Sigmoid colon (tissue), 7 donors: ENCODE results near the gene IPO8. TPM values are rescaled to one million over a fixed set of nuclear protein-coding genes. Genes with fewer than 3 reads are reported as not detected.

Experiments used
- DNase-seq: peaks from one replicate; pipeline ENCODE4 v3.0.0-alpha.2; 2019
- H3K27ac ChIP-seq, 4 donors: fragments of 200-600 bp; sonication (generic); one replicate each; pipeline ENCODE4 v1.5.1; 2016 to 2019; ENCODE audit warnings: mild to moderate bottlenecking in 1 of 4
- H3K27me3 ChIP-seq, 3 donors: fragments of 200-600 bp; sonication (generic); one replicate each; pipeline ENCODE4 v1.5.1; 2019; ENCODE audit warnings: mild to moderate bottlenecking in 1 of 3
- H3K36me3 ChIP-seq, 4 donors: fragments of 200-600 bp; sonication (generic); one replicate each; pipeline ENCODE4 v1.5.1; 2016 to 2019
- H3K4me1 ChIP-seq, 4 donors: fragments of 200-600 bp; sonication (generic); one replicate each; pipeline ENCODE4 v1.5.1; 2017 to 2019
- H3K4me3 ChIP-seq, 4 donors: fragments of 200-600 bp; sonication (generic); one replicate each; pipeline ENCODE4 v1.5.1; 2017 to 2019; ENCODE audit warnings: mild to moderate bottlenecking in 2 of 4, moderate library complexity in 1 of 4
- H3K9me3 ChIP-seq, 4 donors: fragments of 200-600 bp in 3 of 4; sonication (generic) in 3 of 4; one replicate each; pipeline versions ENCODE4 v1.5.1 to v1.6.1; 2013 to 2019
- EP300 ChIP-seq, 4 donors: sonication (generic); formaldehyde crosslinking; IDR thresholded peaks; one replicate each; pipeline ENCODE4 v1.6.1; 2017; ENCODE audit warnings: antibody characterized with exemption in 4 of 4
- POLR2A ChIP-seq, 2 donors: fragments of 450-650 bp; IDR thresholded peaks; one replicate each; pipeline ENCODE4 v1.6.1; 2016; ENCODE audit warnings: antibody characterized with exemption in 2 of 2, mild to moderate bottlenecking in 2 of 2, moderate library complexity in 2 of 2
- POLR2AphosphoS5 ChIP-seq, 4 donors: sonication (generic); formaldehyde crosslinking; IDR thresholded peaks; one replicate each; pipeline ENCODE4 v1.6.1; 2017; ENCODE audit warnings: antibody characterized with exemption in 4 of 4
- WGBS, 2 donors: extraction: QIAGEN DNeasy Blood & Tissue Kit; methylation state at CpG; one replicate each; pipeline ENCODE4 v1.1.7; 2013; 5-methylcytosine and 5-hydroxymethylcytosine counted together
- intact Hi-C: fragments of 100-400 bp; cut with DNase I; formaldehyde crosslinking; loops from one replicate; pipeline ENCODE4 v1.15.1; 2023
- polyA plus RNA-seq, 3 donors: library from polyadenylated mRNA; stranded (reverse); fragments of 200-250 nt; gene quantifications; one replicate each; pipeline ENCODE4 v1.2.3, GENCODE V29; 2013
- total RNA-seq, 4 donors: library from RNA; depleted of rRNA; stranded (reverse); fragments of >200 nt; gene quantifications; one replicate each; pipeline ENCODE4 v1.1.0, GENCODE V29; 2016
- TF ChIP-seq, protein P1 (sequence below), 4 experiments: fragments of 450-650 bp in 3 of 4; fragments of 200-600 bp in 1 of 4; IDR thresholded peaks; one replicate each; pipeline ENCODE4 v1.5.1; 2016 to 2019; ENCODE audit warnings: antibody characterized with exemption in 4 of 4, mild to moderate bottlenecking in 3 of 4, moderate library complexity in 2 of 4
- donor health status: healthy with polysubstance abuse.
- donor health status: Bipolar disorder and iron deficiency.
- donor health status: healthy.

Gene IPO8
- total and polyA plus RNA-seq, 7 donors = 20.1 to 61.2 (median 32.8) TPM

DNA sequence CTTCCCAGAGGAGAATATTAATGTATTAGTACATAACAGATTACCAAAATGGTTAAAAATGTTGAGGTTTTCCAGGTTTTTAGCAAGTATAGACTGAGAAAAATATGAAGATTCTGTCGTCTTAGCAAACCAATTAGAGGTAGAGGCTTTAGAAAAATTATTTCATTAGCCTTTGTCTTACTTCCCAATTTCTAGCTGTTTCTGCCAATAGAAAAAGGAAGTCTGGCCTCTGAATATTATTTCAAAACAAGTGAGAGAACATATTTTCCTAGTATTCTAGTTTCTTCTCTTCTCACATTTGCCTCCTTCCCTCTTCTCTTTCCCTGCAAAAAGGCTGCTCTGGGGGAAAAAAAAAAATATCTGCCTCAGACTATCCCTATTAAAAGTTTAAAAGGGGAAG lies 16.4 kb downstream of the IPO8 start:
- Histone ChIP-seq H3K9me3 (no peaks in the 10 kb centered on the region), H3K36me3 (peaks cover 6 to 88% (median 20%) of the 10 kb centered on the region in 4 donors), H3K27me3 (no peaks in the 10 kb centered on the region), H3K27ac (no peak overlapping the region), H3K4me1 (no peaks in the 10 kb centered on the region), H3K4me3 (no peak overlapping the region)
- no peak for DNase-seq
- intact Hi-C loops = no loop called here
- 79 to 92% methylated on average over 1 of the region's 1 CpG for WGBS, 2 donors
- TF ChIP-seq POLR2A (IDR thresholded peaks at IDR 0.05) (no peak), EP300 (IDR thresholded peaks at IDR 0.05) (no peak), POLR2AphosphoS5 (IDR thresholded peaks at IDR 0.05) (no peak)
- TF ChIP-seq, protein P1, sequence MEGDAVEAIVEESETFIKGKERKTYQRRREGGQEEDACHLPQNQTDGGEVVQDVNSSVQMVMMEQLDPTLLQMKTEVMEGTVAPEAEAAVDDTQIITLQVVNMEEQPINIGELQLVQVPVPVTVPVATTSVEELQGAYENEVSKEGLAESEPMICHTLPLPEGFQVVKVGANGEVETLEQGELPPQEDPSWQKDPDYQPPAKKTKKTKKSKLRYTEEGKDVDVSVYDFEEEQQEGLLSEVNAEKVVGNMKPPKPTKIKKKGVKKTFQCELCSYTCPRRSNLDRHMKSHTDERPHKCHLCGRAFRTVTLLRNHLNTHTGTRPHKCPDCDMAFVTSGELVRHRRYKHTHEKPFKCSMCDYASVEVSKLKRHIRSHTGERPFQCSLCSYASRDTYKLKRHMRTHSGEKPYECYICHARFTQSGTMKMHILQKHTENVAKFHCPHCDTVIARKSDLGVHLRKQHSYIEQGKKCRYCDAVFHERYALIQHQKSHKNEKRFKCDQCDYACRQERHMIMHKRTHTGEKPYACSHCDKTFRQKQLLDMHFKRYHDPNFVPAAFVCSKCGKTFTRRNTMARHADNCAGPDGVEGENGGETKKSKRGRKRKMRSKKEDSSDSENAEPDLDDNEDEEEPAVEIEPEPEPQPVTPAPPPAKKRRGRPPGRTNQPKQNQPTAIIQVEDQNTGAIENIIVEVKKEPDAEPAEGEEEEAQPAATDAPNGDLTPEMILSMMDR (IDR thresholded peaks at IDR 0.05) = no peak

DNA sequence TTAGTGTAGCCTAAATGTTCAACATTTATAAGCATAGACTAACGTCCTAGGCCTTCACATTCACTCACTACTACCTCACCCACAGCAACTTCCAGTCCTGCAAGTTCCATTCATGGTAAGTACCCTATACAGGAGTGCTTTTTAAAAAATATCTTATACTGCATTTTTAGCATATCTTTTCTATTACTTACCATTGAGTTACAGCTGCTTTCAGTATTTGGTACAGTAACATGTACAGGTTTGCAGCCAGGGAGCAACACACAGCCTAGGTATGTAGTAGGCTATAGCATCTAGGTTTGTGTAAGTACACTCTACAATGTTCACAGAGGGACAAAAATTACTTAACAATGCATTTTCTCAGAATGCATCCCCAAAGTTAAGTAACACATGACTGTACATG lies 17.4 kb downstream of the IPO8 start:
- WGBS, 2 donors = 88 to 90% methylated on average over 1 of the region's 1 CpG
- intact Hi-C loops = no loop called here
- H3K36me3 ChIP-seq = peaks cover 10 to 90% (median 27%) of the 10 kb centered on the region in 4 donors
- no peak for DNase-seq
- H3K27me3 ChIP-seq = no peaks in the 10 kb centered on the region
- no peaks in the 10 kb centered on the region for H3K4me1 ChIP-seq
- H3K9me3 ChIP-seq = no peaks in the 10 kb centered on the region
- TF ChIP-seq, protein P1 (IDR thresholded peaks at IDR 0.05) = no peak
- no peak for TF ChIP-seq POLR2AphosphoS5 (IDR thresholded peaks at IDR 0.05)
- no peak for TF ChIP-seq POLR2A (IDR thresholded peaks at IDR 0.05)
- no peak for TF ChIP-seq EP300 (IDR thresholded peaks at IDR 0.05)
- no peak overlapping the region for H3K4me3 ChIP-seq
- H3K27ac ChIP-seq = no peak overlapping the region

DNA sequence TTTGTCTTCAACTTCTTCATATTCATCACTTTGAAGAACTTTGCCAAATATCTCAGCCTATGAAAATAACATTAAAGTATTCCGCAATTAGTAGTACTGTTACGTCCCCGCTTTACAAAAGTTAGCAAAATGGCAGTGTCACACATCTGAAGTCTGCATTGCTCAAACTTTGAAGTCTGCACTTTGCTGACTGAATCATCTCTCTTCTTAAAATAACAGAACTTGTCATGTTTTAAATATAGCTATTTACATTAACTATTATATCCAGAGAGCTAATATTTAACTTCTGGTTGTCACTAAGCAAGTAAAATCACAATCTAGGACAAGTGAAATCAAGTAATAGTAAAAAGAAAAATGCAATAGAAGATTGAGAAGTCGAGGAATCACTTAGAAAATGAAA lies 34.5 kb downstream of the IPO8 start:
- H3K27ac ChIP-seq = no peak overlapping the region
- 73% methylated on average over 4 of the region's 4 CpGs for WGBS, 2 donors
- H3K27me3 ChIP-seq = no peaks in the 10 kb centered on the region
- no peaks in the 10 kb centered on the region for H3K9me3 ChIP-seq
- no peak overlapping the region for H3K4me3 ChIP-seq
- TF ChIP-seq, protein P1 (IDR thresholded peaks at IDR 0.05) = no peak
- no peak for TF ChIP-seq POLR2AphosphoS5 (IDR thresholded peaks at IDR 0.05)
- TF ChIP-seq EP300 (IDR thresholded peaks at IDR 0.05) = no peak
- no peak for TF ChIP-seq POLR2A (IDR thresholded peaks at IDR 0.05)
- H3K4me1 ChIP-seq = no peaks in the 10 kb centered on the region
- H3K36me3 ChIP-seq = peaks cover 3 to 87% (median 25%) of the 10 kb centered on the region in 4 donors
- intact Hi-C loops = no loop called here
- DNase-seq = no peak

DNA sequence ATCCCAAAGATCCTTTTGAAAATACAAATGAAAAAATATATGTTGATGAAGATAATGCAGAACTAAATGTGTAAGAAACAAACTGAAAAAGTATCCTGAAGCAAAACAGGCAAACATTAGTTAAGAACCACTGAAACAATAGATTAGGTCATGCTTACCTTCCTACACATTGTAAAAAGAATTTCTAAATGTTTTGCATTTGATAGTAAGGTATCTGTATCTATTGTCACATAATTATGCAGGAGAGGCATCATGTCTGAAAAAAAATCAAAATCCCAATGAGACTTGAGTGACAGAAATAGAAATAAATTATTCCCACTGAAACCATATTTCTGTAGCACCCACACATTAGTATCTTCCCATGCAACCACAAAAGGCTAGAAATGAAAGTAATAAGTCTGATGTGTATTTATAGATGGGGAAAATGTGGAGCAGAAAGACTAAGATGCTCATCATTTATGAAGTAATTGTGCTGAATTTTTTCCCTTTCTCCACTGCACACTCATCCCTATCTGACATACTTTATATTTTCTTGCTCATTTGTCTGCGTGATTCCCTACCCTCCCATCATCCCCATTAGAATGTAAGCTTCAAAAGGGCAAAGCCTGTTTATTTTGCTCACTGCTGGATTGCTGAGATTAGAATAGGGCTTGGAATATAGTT lies 43.5 kb downstream of the IPO8 start:
- peaks cover 0 to 62% (median 2%) of the 10 kb centered on the region in 4 donors for H3K36me3 ChIP-seq
- intact Hi-C loops = no loop called here
- H3K27ac ChIP-seq = no peak overlapping the region
- TF ChIP-seq EP300 (IDR thresholded peaks at IDR 0.05) = no peak
- TF ChIP-seq POLR2A (IDR thresholded peaks at IDR 0.05) = no peak
- TF ChIP-seq, protein P1 (IDR thresholded peaks at IDR 0.05) = no peak
- no peak for TF ChIP-seq POLR2AphosphoS5 (IDR thresholded peaks at IDR 0.05)
- no peak for DNase-seq
- no peak overlapping the region for H3K4me3 ChIP-seq
- WGBS, 2 donors = 95 to 100% methylated on average over 1 of the region's 1 CpG
- no peaks in the 10 kb centered on the region for H3K9me3 ChIP-seq
- H3K27me3 ChIP-seq = no peaks in the 10 kb centered on the region
- peaks cover 0 to under 1% (median 0%) of the 10 kb centered on the region in 4 donors for H3K4me1 ChIP-seq

DNA sequence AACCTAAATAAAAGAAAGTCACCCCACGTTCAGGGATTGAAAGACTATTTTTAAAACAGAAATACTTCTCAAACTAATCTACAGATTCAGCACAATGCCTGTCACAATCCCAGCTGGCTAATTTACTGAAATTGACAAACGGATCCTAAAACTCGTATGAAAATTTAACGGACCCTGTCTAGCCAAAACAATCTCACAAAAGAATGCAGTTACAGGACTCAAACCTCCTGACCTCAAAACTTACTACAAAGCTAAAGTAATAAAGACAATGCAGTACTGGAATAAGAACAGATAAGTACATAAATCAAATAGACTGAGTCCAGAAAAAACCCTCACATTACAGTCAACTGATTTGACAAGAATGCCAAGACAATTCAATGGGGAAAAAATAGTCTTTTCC lies 48.8 kb downstream of the IPO8 start:
- Histone ChIP-seq H3K9me3 (no peaks in the 10 kb centered on the region), H3K27me3 (no peaks in the 10 kb centered on the region), H3K27ac (no peak overlapping the region), H3K36me3 (peaks cover 0 to 40% (median 5%) of the 10 kb centered on the region in 4 donors), H3K4me1 (peaks cover 0 to 3% (median 0%) of the 10 kb centered on the region in 4 donors), H3K4me3 (no peak overlapping the region)
- WGBS, 2 donors = 77 to 79% methylated on average over 4 of the region's 4 CpGs
- DNase-seq = no peak
- intact Hi-C loops = no loop called here
- TF ChIP-seq POLR2A (IDR thresholded peaks at IDR 0.05) = no peak
- TF ChIP-seq, protein P1 (IDR thresholded peaks at IDR 0.05) = no peak
- no peak for TF ChIP-seq POLR2AphosphoS5 (IDR thresholded peaks at IDR 0.05)
- no peak for TF ChIP-seq EP300 (IDR thresholded peaks at IDR 0.05)
